Heart left ventricle (tissue), 16 donors: Measurements from ENCODE around the gene BOC. TPM values are rescaled to one million over a fixed set of nuclear protein-coding genes. Genes with fewer than 3 reads are reported as not detected.

Experiments used
- ATAC-seq, 4 donors: fragments of 200-7000 bp; cut with Tn5 transposase; one replicate each; pipeline ENCODE4 v1.9.1; 2020 to 2022; ENCODE audit warnings: moderate library complexity in 4 of 4, mild to moderate bottlenecking in 3 of 4, moderate number of reproducible peaks in 1 of 4
- DNase-seq, 5 donors: peaks; one replicate each; pipeline ENCODE4 v3.0.0-alpha.2; 2020
- H3K27ac ChIP-seq, 12 donors: fragments of 200-600 bp; sonication (generic) in 4 of 12; one replicate each; pipeline versions ENCODE4 v1.5.0 to v1.8.0; 2016 to 2022; ENCODE audit warnings: mild to moderate bottlenecking in 2 of 12
- H3K27me3 ChIP-seq, 9 donors: fragments of 200-600 bp; sonication (generic) in 2 of 9; one replicate each; pipeline versions ENCODE4 v1.5.1 to v1.8.0; 2016 to 2022; ENCODE audit warnings: mild to moderate bottlenecking in 3 of 9
- H3K36me3 ChIP-seq, 9 donors: fragments of 200-600 bp; sonication (generic) in 2 of 9; one replicate each; pipeline versions ENCODE4 v1.5.0 to v1.8.0; 2018 to 2022; ENCODE audit warnings: mild to moderate bottlenecking in 2 of 9
- H3K4me1 ChIP-seq, 12 donors: fragments of 200-600 bp; sonication (generic) in 4 of 12; one replicate each; pipeline versions ENCODE4 v1.5.0 to v1.8.0; 2016 to 2022; ENCODE audit warnings: mild to moderate bottlenecking in 3 of 12
- H3K4me3 ChIP-seq, 12 donors: fragments of 200-600 bp; sonication (generic) in 4 of 12; one replicate each; pipeline versions ENCODE4 v1.5.0 to v1.8.0; 2017 to 2022; ENCODE audit warnings: mild to moderate bottlenecking in 9 of 12, moderate library complexity in 4 of 12
- H3K9me3 ChIP-seq, 12 donors: fragments of 200-600 bp; sonication (generic) in 4 of 12; one replicate each; pipeline versions ENCODE4 v1.5.0 to v1.8.0; 2016 to 2022; ENCODE audit warnings: mild to moderate bottlenecking in 1 of 12
- CTCF ChIP-seq, 12 donors: fragments of 200-600 bp; sonication (generic) in 4 of 12; IDR thresholded peaks; one replicate each; pipeline versions ENCODE4 v1.5.0 to v1.8.0; 2018 to 2022; ENCODE audit warnings: antibody characterized with exemption in 12 of 12, mild to moderate bottlenecking in 5 of 12
- POLR2A ChIP-seq, 2 donors: fragments of 450-650 bp; IDR thresholded peaks; one replicate each; pipeline ENCODE4 v1.6.1; 2017; ENCODE audit warnings: antibody characterized with exemption in 2 of 2, mild to moderate bottlenecking in 2 of 2, moderate library complexity in 2 of 2
- WGBS, 4 donors: extraction: QIAGEN DNeasy Blood & Tissue Kit in 2 of 4; methylation state at CpG; one replicate each; pipeline versions ENCODE4 v1.1.5 to v1.1.7; 2013 to 2018; 5-methylcytosine and 5-hydroxymethylcytosine counted together
- intact Hi-C, 10 donors: fragments of 100-400 bp; cut with DNase I; formaldehyde crosslinking; loops; one replicate each; pipeline versions ENCODE4 v1.11.1 to v1.14.2; 2022
- polyA plus RNA-seq, 2 donors: library from polyadenylated mRNA; stranded (reverse); fragments of 200-250 nt; gene quantifications; one replicate each; pipeline ENCODE4 v1.2.3, GENCODE V29; 2013
- total RNA-seq, 9 donors: library from RNA; depleted of rRNA in 2 of 9; stranded (reverse); fragments of >200 nt in 2 of 9; fragmentation: NEBNext Ultra II Directional in 3 of 9; extraction: Animal tissue kit (Norgen Biotek cat#: 25700) in 3 of 9; gene quantifications; one replicate each; pipeline versions ENCODE4 v1.1.0 to v1.2.4, GENCODE V29; 2016 to 2023
- donor health status: ischemic (EF 13 %, LVEDD 7.1; RV severe dilation, severe dysfunction).
- donor health status: healthy with polysubstance abuse.
- donor health status: DM: no; HTN: yes; CAD: no.
- donor health status: DM: no; HTN: no; CAD: no.
- donor health status: ischemic (EF 25% LVEDD 6.9; RV normal size, moderate dysfunction).
- donor health status: ischemic (EF 25% LVEDD 5.7; RV mildly dilated, moderate dysfunction).
- donor health status: healthy.
- donor health status: DM: yes; HTN: yes; CAD: no.
- donor health status: ischemic (EF 35%, LVEDD 5.7; RV mildly dilated, moderate dysfunction).
- donor health status: nonischemic (EF 11% LVEDD 7.7; RV severe dilation, severe dysfunction).
- donor health status: DM: yes; HTN: yes; CAD: no.
- donor health status: PGD.
- donor health status: ischemic (EF 29% LVEDD 5.4; RV normal size, mild dysfunction).
- donor health status: nonischemic (EF 23%, LVEDD 6.1; RV moderate dilation, normal function).

The BOC gene
- total and polyA plus RNA-seq, 11 donors = 1.9 to 12.2 (median 4.4) TPM

DNA sequence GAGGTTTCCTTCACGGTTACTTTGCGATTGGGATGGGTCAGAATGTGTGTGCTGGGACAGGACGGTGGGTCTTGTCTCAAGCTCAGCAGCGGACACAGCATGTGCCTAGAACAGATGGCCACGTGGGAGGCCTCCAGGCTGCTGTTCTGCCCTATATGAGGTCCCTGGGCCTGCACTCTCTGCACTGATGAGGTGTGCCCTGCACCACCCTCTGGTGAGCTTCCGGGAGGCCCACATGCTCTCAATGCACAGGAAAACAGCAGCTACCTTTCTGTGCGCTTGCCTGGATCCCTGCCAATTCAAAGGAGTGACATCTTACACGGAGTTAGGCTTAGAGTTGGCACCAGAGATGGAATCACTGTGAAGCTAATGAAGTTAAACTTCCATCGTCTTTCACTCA, 59.8 kb downstream of the BOC start:
- Histone ChIP-seq H3K27ac (peak overlapping the region in 1 of 12 donors; percentile 22), H3K36me3 (peaks cover 0 to 67% (median 3%) of the 10 kb centered on the region in 9 donors), H3K27me3 (no peaks in the 10 kb centered on the region), H3K4me3 (no peak overlapping the region), H3K9me3 (no peaks in the 10 kb centered on the region), H3K4me1 (peaks cover 0 to 17% (median 5%) of the 10 kb centered on the region in 12 donors)
- TF ChIP-seq POLR2A (IDR thresholded peaks at IDR 0.05) (no peak), CTCF (IDR thresholded peaks at IDR 0.05) (no peak)
- DNase-seq (no peak), ATAC-seq (no peak)
- intact Hi-C loops = no loop called here
- WGBS, 4 donors = 73 to 78% (median 76%) methylated on average over 8 to 9 of the region's 9 CpGs

GRCh38 chr3:113271594-113272384, 60.4 kb downstream of the BOC start:
- Histone ChIP-seq H3K4me1 (peaks cover 0 to 21% (median 5%) of the 10 kb centered on the region in 12 donors), H3K27ac (peak overlapping the region in 1 of 12 donors; percentile 22), H3K9me3 (no peaks in the 10 kb centered on the region), H3K4me3 (no peak overlapping the region), H3K27me3 (no peaks in the 10 kb centered on the region), H3K36me3 (peaks cover 0 to 67% (median 3%) of the 10 kb centered on the region in 9 donors)
- TF ChIP-seq POLR2A (IDR thresholded peaks at IDR 0.05) = no peak
- TF ChIP-seq CTCF (IDR thresholded peaks at IDR 0.05) = no peak
- WGBS, 4 donors = 90 to 94% (median 91%) methylated on average over 9 of the region's 9 CpGs
- DNase-seq (no peak), ATAC-seq (no peak)
- intact Hi-C loops = no loop called here

DNA sequence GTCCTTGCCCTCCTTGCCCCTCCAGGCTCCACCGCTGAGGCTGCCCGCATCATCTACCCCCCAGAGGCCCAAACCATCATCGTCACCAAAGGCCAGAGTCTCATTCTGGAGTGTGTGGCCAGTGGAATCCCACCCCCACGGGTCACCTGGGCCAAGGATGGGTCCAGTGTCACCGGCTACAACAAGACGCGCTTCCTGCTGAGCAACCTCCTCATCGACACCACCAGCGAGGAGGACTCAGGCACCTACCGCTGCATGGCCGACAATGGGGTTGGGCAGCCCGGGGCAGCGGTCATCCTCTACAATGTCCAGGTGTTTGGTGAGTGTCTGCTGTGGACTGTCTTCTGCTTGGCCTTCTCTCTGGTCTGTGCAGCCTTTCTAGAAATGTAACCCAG, 61.0 kb downstream of the BOC start:
- Histone ChIP-seq H3K9me3 (no peaks in the 10 kb centered on the region), H3K4me3 (no peak overlapping the region), H3K27me3 (no peaks in the 10 kb centered on the region), H3K36me3 (peaks cover 0 to 67% (median 3%) of the 10 kb centered on the region in 9 donors), H3K27ac (no peak overlapping the region), H3K4me1 (peaks cover 0 to 26% (median 5%) of the 10 kb centered on the region in 12 donors)
- ATAC-seq (no peak), DNase-seq (no peak)
- intact Hi-C loops = no loop called here
- no peak for TF ChIP-seq POLR2A (IDR thresholded peaks at IDR 0.05)
- no peak for TF ChIP-seq CTCF (IDR thresholded peaks at IDR 0.05)
- 93 to 95% (median 93%) methylated on average over 8 to 13 of the region's 13 CpGs for WGBS, 4 donors

GRCh38 chr3:113273011-113273410, 61.7 kb downstream of the BOC start:
- H3K27ac ChIP-seq = peak overlapping the region in 1 of 12 donors; percentile 9
- no peaks in the 10 kb centered on the region for H3K9me3 ChIP-seq
- DNase-seq = no peak

More at GRCh38 chr3:113273011-113273410, 61.7 kb downstream of the BOC start:
- H3K4me1 ChIP-seq = peaks cover 0 to 27% (median 5%) of the 10 kb centered on the region in 12 donors
- H3K27me3 ChIP-seq = no peaks in the 10 kb centered on the region
- no peak for TF ChIP-seq POLR2A (IDR thresholded peaks at IDR 0.05)
- no peak for TF ChIP-seq CTCF (IDR thresholded peaks at IDR 0.05)
- 94 to 98% (median 96%) methylated on average over 15 of the region's 15 CpGs for WGBS, 4 donors
- H3K4me3 ChIP-seq = no peak overlapping the region
- intact Hi-C loops = no loop called here
- ATAC-seq = no peak
- H3K36me3 ChIP-seq = peaks cover 0 to 73% (median 3%) of the 10 kb centered on the region in 9 donors
